Measurements from ENCODE around the gene KRTAP5-3. TPM values are rescaled to one million over a fixed set of nuclear protein-coding genes. Genes with fewer than 3 reads are reported as not detected.

Gene KRTAP5-3
- total RNA-seq, 1 donor from 2014 or later: not detected

DNA sequence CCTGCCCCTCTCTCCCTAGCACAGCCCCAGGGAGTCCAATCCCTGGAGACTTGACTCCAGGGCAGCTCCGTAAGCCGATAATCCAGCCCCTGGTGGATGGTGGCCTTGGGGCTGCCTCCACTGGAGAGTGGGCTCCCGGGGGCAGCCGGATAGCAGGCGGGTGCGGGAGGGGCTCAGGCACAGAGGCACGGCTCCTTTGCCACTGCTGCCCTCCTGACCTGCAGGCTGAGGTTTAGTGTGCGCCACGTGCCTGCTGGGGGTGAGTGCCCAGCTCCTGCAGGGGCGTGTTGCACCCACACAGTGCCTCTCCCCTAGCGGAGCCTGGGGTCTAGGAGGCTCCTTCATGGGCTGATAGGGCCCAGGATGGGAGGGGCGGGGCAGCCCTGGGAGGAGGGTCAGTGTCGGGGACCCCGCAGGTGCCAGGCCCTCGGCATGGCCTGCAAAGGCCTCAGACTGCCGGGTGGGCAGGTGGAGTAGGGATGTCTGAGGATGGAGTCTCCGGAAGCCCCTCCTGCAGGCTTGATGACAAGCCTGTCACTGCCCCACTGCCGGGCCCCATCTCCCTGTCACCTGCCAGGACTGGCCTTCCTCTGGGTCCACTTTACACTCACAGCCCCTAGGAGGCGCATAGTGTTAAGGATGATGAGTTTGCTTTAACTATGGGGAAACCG lies 41.7 kb downstream of the KRTAP5-3 start:
- Histone ChIP-seq H3K4me2 (no peak overlapping the region), H3K79me2 (ENCODE audit: low read depth) (no peaks in the 10 kb centered on the region), H3K4me3 (no peak overlapping the region), H3K27me3 (peaks cover 49% of the 10 kb centered on the region), H3K9me3 (ENCODE audit: low read depth) (no peaks in the 10 kb centered on the region), H3K27ac (no peak overlapping the region), H3F3A (ENCODE audit: low read depth) (peaks cover 12% of the 10 kb centered on the region), H3K9ac (no peak overlapping the region), H4K20me1 (ENCODE audit: low read depth) (peaks cover 19% of the 10 kb centered on the region), H3K36me3 (no peaks in the 10 kb centered on the region), H3K4me1 (peaks cover 32% of the 10 kb centered on the region), H2AFZ (replicated peaks) (no peak overlapping the region)
- Mint-ChIP-seq H3K27ac (no peak overlapping the region), H3K4me1 (peaks cover 21% of the 10 kb centered on the region), H3K36me3 (no peaks in the 10 kb centered on the region), H3K9me3 (no peaks in the 10 kb centered on the region), H3K4me3 (no peak overlapping the region), H3K27me3 (ENCODE audit: insufficient read depth, low read depth) (peaks cover 12% of the 10 kb centered on the region)
- TF ChIP-seq, protein P1, sequence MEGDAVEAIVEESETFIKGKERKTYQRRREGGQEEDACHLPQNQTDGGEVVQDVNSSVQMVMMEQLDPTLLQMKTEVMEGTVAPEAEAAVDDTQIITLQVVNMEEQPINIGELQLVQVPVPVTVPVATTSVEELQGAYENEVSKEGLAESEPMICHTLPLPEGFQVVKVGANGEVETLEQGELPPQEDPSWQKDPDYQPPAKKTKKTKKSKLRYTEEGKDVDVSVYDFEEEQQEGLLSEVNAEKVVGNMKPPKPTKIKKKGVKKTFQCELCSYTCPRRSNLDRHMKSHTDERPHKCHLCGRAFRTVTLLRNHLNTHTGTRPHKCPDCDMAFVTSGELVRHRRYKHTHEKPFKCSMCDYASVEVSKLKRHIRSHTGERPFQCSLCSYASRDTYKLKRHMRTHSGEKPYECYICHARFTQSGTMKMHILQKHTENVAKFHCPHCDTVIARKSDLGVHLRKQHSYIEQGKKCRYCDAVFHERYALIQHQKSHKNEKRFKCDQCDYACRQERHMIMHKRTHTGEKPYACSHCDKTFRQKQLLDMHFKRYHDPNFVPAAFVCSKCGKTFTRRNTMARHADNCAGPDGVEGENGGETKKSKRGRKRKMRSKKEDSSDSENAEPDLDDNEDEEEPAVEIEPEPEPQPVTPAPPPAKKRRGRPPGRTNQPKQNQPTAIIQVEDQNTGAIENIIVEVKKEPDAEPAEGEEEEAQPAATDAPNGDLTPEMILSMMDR (IDR thresholded peaks at IDR 0.05): peak; percentile 32
- no peak for TF ChIP-seq EZH2phosphoT487 (IDR thresholded peaks at IDR 0.05)
- DNase-seq (ENCODE audit: low spot score): no peak

DNA sequence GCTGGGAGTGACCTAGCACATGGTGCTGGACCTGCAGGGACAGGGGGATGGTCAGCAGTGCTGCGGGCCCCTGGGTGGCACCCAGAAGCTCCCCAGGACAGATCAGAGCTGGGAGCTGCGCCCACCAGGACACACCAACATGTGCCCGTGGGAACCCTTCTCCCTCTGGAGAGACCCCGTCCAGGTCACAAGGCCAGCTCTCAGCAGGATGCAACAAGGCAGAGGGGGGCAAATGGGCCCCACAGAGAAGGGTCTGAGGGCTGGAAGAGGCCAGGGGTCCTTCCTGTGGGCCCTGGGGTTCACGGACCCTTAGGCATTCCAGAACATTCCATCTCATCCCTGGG lies 42.4 kb downstream of the KRTAP5-3 start:
- H3K79me2 ChIP-seq (ENCODE audit: low read depth): no peaks in the 10 kb centered on the region
- no peak for DNase-seq (ENCODE audit: low spot score)
- H3K4me2 ChIP-seq: no peak overlapping the region
- H3K4me1 Mint-ChIP-seq: peaks cover 21% of the 10 kb centered on the region
- no peaks in the 10 kb centered on the region for H3K9me3 ChIP-seq (ENCODE audit: low read depth)
- peaks cover 12% of the 10 kb centered on the region for H3F3A ChIP-seq (ENCODE audit: low read depth)
- TF ChIP-seq EZH2 (IDR thresholded peaks at IDR 0.05): no peak
- TF ChIP-seq, protein P1 (IDR thresholded peaks at IDR 0.05): no peak
- TF ChIP-seq EZH2phosphoT487 (IDR thresholded peaks at IDR 0.05): no peak
- no peak overlapping the region for H3K4me3 Mint-ChIP-seq
- H3K27me3 Mint-ChIP-seq (ENCODE audit: insufficient read depth, low read depth): peaks cover 12% of the 10 kb centered on the region
- peaks cover 26% of the 10 kb centered on the region for H3K4me1 ChIP-seq
- no peak overlapping the region for H3K4me3 ChIP-seq
- no peaks in the 10 kb centered on the region for H3K36me3 ChIP-seq
- no peaks in the 10 kb centered on the region for H3K9me3 Mint-ChIP-seq
- H3K27ac ChIP-seq: no peak overlapping the region
- H2AFZ ChIP-seq (replicated peaks): no peak overlapping the region
- no peak overlapping the region for H3K27ac Mint-ChIP-seq
- no peak overlapping the region for H3K9ac ChIP-seq
- H3K27me3 ChIP-seq: peaks cover 42% of the 10 kb centered on the region
- peaks cover 13% of the 10 kb centered on the region for H4K20me1 ChIP-seq (ENCODE audit: low read depth)
- H3K36me3 Mint-ChIP-seq: no peaks in the 10 kb centered on the region

DNA sequence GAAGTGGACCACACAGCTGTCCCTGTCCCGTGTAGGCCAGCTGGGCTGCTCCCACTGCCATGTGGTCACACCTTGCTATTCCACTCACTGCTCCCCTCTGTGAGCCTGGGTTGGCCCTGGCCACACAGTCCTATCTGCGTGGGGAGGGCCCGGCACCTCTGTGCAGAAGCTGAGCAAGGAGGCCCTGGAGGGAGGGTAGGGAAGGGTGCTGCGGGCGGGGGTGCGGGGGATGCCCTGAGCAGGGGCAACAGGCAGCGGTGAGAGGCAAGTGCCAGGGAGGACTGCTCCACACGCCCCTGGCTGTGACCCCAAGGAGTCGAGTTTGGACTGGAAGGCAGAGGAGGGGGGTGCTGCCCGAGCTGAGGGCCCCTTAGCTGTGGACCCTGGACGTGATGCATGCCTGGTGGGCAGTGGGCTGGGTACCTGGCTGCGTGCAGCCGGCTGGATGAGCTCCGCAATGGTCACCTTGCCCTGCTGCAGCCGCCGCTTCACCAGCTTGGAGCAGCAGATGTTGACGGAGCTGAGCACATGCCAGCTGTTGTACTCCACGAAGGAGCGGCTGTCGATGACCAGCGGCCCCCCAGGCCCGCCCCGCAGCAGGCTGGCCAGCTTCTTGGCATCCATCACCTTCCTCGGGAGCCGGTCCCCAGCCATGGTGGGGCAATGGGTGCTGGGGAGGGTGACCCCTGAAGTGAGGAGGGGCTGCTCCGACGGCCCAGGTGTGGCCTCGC lies 42.9 kb downstream of the KRTAP5-3 start:
- Histone ChIP-seq H3K9ac (no peak overlapping the region), H3K27me3 (peaks cover 37% of the 10 kb centered on the region), H3K27ac (no peak overlapping the region), H3K79me2 (ENCODE audit: low read depth) (no peaks in the 10 kb centered on the region), H3K9me3 (ENCODE audit: low read depth) (no peaks in the 10 kb centered on the region), H3K36me3 (no peaks in the 10 kb centered on the region), H3F3A (ENCODE audit: low read depth) (peaks cover 8% of the 10 kb centered on the region), H3K4me3 (no peak overlapping the region), H3K4me1 (peaks cover 23% of the 10 kb centered on the region), H3K4me2 (no peak overlapping the region), H4K20me1 (ENCODE audit: low read depth) (peaks cover 8% of the 10 kb centered on the region), H2AFZ (replicated peaks) (no peak overlapping the region)
- peaks cover 6% of the 10 kb centered on the region for H3K27me3 Mint-ChIP-seq (ENCODE audit: insufficient read depth, low read depth)
- peaks cover 21% of the 10 kb centered on the region for H3K4me1 Mint-ChIP-seq
- no peak overlapping the region for H3K27ac Mint-ChIP-seq
- TF ChIP-seq EZH2phosphoT487 (IDR thresholded peaks at IDR 0.05) (no peak), EZH2 (IDR thresholded peaks at IDR 0.05) (no peak)
- TF ChIP-seq, protein P1 (IDR thresholded peaks at IDR 0.05): no peak
- H3K9me3 Mint-ChIP-seq: no peaks in the 10 kb centered on the region
- H3K36me3 Mint-ChIP-seq: no peaks in the 10 kb centered on the region
- no peak overlapping the region for H3K4me3 Mint-ChIP-seq
- no peak for DNase-seq (ENCODE audit: low spot score)
